ENCODE data around the gene PCDHGC5.

GRCh38 chr5:141506381-141507155 lies 17.7 kb downstream of the PCDHGC5 start:
- TF ChIP-seq YY1 (IDR thresholded peaks at IDR 0.05; ENCODE audit: insufficient read depth, insufficient read length) (no peak), ZNF274 (IDR thresholded peaks at IDR 0.05; ENCODE audit: low read depth, low read length) (no peak)

All from NT2/D1 (cell line).